Activated naive CD4-positive, alpha-beta T cell (primary cell): Measurements from ENCODE around the gene MARCHF9.
A peak's percentile ranks its signal among the peaks of the same experiment; 100 is the strongest.

Source experiments
- DNase-seq, 4 experiments: peaks; one replicate each; lab custom pipeline; 2025; lab: John Stamatoyannopoulos, UW

The MARCHF9 gene

GRCh38 chr12:57796996-57797395 is 42.1 kb downstream of the MARCHF9 start:
- DNase-seq: no peak

- no peak for DNase-seq
These were observed 43.0 kb downstream of the MARCHF9 start for GRCh38 chr12:57797933-57798332.

- DNase-seq: no peak
These were observed 46.1 kb downstream of the MARCHF9 start for GRCh38 chr12:57800965-57801364.

- no peak for DNase-seq
These were observed 47.7 kb downstream of the MARCHF9 start for GRCh38 chr12:57802607-57803006.

GRCh38 chr12:57803319-57803893 is 48.5 kb downstream of the MARCHF9 start:
- peak in 1 of 4 experiments; percentile 13 for DNase-seq

GRCh38 chr12:57806677-57807076 is 51.8 kb downstream of the MARCHF9 start:
- DNase-seq: no peak

- DNase-seq: no peak
These were observed 52.4 kb downstream of the MARCHF9 start for GRCh38 chr12:57807285-57807684.

- DNase-seq: no peak
These were observed 53.4 kb downstream of the MARCHF9 start for GRCh38 chr12:57808351-57808750.

GRCh38 chr12:57809425-57809824 is 54.5 kb downstream of the MARCHF9 start:
- DNase-seq: no peak
